Measurements from ENCODE around the gene ME3.

- TF ChIP-seq CTCF (IDR thresholded peaks at IDR 0.05) (no peak), POLR2A (IDR thresholded peaks at IDR 0.05) (no peak)
Observed at GRCh38 chr11:86440843-86441242, 231.6 kb downstream of the ME3 start.
